ENCODE data around the gene OLFML2B. TPM values are rescaled to one million over a fixed set of nuclear protein-coding genes. Genes with fewer than 3 reads are reported as not detected.

The OLFML2B gene
- total RNA-seq, 1 donor from 2014 or later, result 17.5 TPM

DNA sequence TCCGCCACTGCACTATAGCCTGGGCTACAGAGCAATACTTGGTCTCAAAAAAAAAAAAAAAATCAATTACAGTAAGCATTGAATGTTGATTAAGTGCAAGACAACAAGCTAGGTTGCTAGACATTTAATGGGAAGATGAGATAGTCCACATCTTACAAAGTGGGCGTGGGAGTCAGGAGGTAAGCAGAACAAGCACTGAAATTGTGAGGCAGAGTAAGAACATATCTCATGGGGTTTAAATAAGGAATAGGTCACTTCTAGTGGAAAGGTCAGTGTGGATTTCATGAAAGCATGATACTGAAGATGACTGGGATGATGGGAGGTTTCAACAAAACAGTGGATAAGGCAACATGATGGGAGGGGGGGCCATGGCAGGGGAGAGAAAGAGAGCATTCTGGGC lies 1.9 kb upstream of the OLFML2B start:
- H3K27me3 ChIP-seq, result peaks cover 10% of the 10 kb centered on the region
- H3K9me3 ChIP-seq, result no peaks in the 10 kb centered on the region
- TF ChIP-seq, protein P1, sequence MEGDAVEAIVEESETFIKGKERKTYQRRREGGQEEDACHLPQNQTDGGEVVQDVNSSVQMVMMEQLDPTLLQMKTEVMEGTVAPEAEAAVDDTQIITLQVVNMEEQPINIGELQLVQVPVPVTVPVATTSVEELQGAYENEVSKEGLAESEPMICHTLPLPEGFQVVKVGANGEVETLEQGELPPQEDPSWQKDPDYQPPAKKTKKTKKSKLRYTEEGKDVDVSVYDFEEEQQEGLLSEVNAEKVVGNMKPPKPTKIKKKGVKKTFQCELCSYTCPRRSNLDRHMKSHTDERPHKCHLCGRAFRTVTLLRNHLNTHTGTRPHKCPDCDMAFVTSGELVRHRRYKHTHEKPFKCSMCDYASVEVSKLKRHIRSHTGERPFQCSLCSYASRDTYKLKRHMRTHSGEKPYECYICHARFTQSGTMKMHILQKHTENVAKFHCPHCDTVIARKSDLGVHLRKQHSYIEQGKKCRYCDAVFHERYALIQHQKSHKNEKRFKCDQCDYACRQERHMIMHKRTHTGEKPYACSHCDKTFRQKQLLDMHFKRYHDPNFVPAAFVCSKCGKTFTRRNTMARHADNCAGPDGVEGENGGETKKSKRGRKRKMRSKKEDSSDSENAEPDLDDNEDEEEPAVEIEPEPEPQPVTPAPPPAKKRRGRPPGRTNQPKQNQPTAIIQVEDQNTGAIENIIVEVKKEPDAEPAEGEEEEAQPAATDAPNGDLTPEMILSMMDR (IDR thresholded peaks at IDR 0.05), result no peak
- DNase-seq, result no peak
- no peak overlapping the region for H3K27ac ChIP-seq
- peaks cover 20% of the 10 kb centered on the region for H3K4me1 ChIP-seq
- no peaks in the 10 kb centered on the region for H3K36me3 ChIP-seq
- no peak for ATAC-seq
- H3K4me3 ChIP-seq, result no peak overlapping the region
- intact Hi-C loops (cut with DNase I), result no loop called here

DNA sequence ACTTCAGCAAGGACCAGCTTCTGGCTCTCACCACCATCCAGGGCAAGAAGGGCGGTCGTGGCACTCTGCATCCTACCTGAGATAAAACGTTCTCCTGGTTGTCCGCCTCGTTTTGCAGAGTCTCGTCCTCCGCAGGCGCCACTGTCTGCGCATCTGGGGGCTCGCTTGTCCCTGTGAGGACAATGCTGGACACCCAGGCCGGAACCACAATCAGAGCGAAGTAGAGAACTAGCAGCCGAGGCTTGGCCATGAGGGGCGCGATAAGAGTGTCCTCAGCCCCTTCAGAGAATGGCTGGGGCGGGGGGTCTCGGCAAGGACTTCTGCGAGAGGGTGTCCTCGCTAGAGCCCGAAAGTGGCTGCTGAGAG lies 505 bp downstream of the OLFML2B start:
- Histone ChIP-seq H3K9me3 (no peaks in the 10 kb centered on the region), H3K36me3 (no peaks in the 10 kb centered on the region), H3K4me3 (peak overlapping the region; percentile 75), H3K27ac (peak overlapping the region; percentile 28), H3K27me3 (peaks cover 10% of the 10 kb centered on the region), H3K4me1 (peaks cover 34% of the 10 kb centered on the region)
- DNase-seq (no peak), ATAC-seq (no peak)
- intact Hi-C loops (cut with DNase I), result no loop called here
- TF ChIP-seq, protein P1 (IDR thresholded peaks at IDR 0.05), result no peak

DNA sequence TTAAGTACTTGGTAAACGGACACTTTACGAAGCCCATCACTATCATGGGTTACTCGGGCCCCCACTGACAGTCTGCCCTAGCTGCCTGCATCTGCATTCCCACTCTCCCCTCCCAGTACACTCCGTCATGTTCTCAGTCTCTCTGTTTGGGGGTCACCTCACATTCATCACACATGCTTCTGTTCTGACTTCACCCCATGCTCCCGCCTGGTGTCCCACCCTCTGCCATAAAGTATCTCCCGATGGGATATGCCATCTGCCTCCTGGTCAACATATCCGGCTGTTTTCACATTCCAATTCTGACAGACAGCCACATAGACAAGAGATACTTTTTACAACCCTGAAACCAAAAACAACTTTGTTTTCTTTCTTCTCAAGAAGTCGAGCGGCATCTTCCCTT lies 1.0 kb downstream of the OLFML2B start:
- Histone ChIP-seq H3K27ac (no peak overlapping the region), H3K9me3 (no peaks in the 10 kb centered on the region), H3K4me3 (peak overlapping the region; percentile 75), H3K27me3 (peaks cover 10% of the 10 kb centered on the region), H3K4me1 (peaks cover 34% of the 10 kb centered on the region), H3K36me3 (no peaks in the 10 kb centered on the region)
- intact Hi-C loops (cut with DNase I), result no loop called here
- TF ChIP-seq, protein P1 (IDR thresholded peaks at IDR 0.05), result no peak
- DNase-seq (no peak), ATAC-seq (no peak)

DNA sequence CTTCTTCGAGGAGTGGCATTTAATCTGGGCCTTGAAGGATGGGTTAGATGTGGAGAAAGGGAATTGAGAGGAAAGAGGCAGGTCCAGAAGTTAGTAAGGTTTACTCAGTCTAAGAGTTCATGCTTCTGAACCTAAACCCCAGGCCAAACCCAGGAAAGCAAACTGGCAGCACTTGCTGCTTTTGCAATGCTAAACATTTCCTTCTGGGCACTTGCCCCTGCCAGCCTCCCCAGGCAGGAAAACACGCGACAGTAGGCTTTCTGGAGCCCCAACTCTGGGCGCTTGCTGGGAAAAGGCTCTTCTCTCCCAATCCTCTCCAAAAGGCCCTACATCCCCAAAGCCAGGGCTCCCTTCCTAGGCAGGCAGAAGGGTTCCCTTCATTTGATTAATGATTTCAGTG lies 2.5 kb downstream of the OLFML2B start:
- Histone ChIP-seq H3K9me3 (no peaks in the 10 kb centered on the region), H3K4me3 (peak overlapping the region; percentile 9), H3K27ac (no peak overlapping the region), H3K27me3 (peaks cover 4% of the 10 kb centered on the region), H3K4me1 (peaks cover 34% of the 10 kb centered on the region), H3K36me3 (no peaks in the 10 kb centered on the region)
- TF ChIP-seq, protein P1 (IDR thresholded peaks at IDR 0.05), result no peak
- ATAC-seq, result no peak
- no peak for DNase-seq
- intact Hi-C loops (cut with DNase I), result no loop called here

DNA sequence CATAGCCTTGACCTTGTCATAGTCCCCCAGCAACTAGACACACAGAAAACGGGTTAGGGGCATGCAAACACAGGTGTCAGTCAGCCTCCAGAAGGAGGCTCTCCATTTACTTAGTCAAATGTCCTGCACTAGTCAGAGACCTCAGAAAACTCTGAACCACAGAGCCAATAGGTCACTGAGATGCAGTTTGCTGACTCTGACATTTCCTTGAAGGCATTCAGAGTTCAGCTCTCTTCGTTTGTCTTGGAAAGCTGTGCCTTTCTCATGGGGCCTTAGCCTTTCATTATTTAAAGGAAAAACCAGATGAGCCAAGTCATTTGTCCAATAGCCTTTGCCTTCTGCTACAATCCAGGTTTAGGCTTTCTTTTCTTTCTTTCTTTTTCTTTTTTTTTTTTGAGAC lies 3.5 kb downstream of the OLFML2B start:
- ATAC-seq, result no peak
- Histone ChIP-seq H3K36me3 (no peaks in the 10 kb centered on the region), H3K4me3 (no peak overlapping the region), H3K27me3 (peaks cover 4% of the 10 kb centered on the region), H3K4me1 (peaks cover 34% of the 10 kb centered on the region), H3K27ac (no peak overlapping the region), H3K9me3 (no peaks in the 10 kb centered on the region)
- TF ChIP-seq, protein P1 (IDR thresholded peaks at IDR 0.05), result no peak
- no peak for DNase-seq
- intact Hi-C loops (cut with DNase I), result no loop called here

DNA sequence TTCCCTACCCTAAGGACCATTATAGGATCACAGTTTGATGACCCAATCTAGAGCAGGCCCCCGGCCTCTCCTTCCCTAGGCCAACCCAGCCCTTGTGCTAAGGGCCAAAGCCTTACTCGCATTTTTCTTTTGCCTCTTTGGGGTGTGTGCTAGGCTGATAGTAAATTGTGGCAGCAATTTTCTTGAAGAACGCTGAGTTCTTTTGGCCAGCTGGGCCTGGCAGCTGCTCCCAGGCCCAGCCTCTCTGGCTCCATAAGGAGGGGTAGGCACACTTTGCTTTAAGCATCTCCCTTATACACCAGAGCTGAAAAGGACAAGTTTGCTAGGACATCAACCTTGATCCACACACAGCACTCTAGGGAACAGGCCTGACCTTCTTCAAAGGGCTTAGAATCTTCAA lies 4.2 kb downstream of the OLFML2B start:
- TF ChIP-seq, protein P1 (IDR thresholded peaks at IDR 0.05), result no peak
- H3K36me3 ChIP-seq, result no peaks in the 10 kb centered on the region
- no peak for ATAC-seq
- no peak for DNase-seq
- H3K27ac ChIP-seq, result no peak overlapping the region
- intact Hi-C loops (cut with DNase I), result no loop called here
- peaks cover 33% of the 10 kb centered on the region for H3K4me1 ChIP-seq
- H3K4me3 ChIP-seq, result no peak overlapping the region
- H3K9me3 ChIP-seq, result no peaks in the 10 kb centered on the region
- H3K27me3 ChIP-seq, result peaks cover 3% of the 10 kb centered on the region

Measured in upper lobe of right lung (tissue), 1 donor.